NOMO-1 treated with DMSO at 0.1 percent for 48 hours (cell line): ENCODE results near the gene GPC3.
"Not testable (repeated sequence)": the region's sequence is repeated elsewhere in the genome, so short reads cannot be mapped to it uniquely, and the experiment has no call there.

Source experiments
- DNase-seq: peaks from one replicate; lab custom pipeline; 2025; ENCODE audit not compliant: unreplicated experiment; lab: John Stamatoyannopoulos, UW

GPC3 gene

GRCh38 chrX:133999031-133999705 is 13.8 kb upstream of the GPC3 start:
- DNase-seq = no peak

DNA sequence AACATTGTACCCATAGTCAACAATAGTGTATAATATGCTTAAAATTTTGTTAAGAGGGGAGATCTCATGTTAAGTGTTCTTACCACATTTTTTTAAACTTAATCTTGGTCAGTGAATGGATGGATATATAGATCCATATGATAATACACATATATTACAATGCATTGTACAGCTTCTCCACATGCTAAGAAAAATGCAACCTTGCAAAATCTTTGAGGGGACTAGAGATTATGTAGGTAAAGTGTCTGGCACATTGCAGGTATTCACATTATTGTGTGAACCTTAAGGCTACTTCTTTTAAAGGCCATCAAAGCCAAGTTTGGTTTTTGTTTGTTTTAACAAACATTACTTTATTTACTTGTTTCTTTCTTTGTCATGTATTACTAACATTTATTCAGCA is 10.4 kb upstream of the GPC3 start:
- no peak for DNase-seq

DNA sequence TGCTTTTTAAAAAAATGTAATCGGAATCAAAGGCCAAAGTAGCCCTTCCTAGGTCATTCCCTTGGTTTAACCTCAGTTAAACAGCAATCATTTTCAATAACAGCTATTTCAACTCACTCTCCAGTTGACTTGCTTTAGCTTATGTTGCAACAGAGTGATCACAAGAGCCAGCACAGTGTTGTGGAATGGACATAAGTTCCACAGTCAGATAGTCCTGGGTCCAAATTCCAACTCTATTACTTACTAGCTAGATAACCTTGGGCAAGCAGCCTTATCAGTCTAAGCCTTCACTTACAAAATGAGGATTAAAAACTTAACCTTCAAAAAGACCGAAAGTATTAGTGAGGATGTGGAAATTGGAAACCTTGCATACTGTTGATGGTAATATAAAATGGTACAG is 9.2 kb upstream of the GPC3 start:
- DNase-seq = no peak

GRCh38 chrX:133992882-133993281 is 7.5 kb upstream of the GPC3 start:
- DNase-seq = no peak

DNA sequence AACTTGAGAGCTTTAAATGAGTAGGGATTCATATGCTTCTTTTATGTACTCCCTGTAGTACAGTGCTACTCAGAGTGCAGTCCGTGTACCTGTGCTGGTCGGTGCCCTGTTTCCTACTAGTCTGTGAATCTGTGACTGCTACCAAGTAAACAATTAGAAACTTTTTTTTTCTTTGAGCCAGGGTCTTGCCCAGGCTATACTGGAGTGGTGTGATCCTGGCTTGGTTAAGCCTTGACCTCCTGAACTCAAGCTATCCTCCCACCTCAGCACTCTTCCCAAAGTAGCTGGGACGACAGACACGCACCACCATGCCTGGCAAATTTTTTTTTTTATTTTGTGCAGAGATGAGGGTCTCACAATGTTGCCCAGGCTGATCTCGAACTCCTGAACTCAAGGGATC is 6.4 kb upstream of the GPC3 start:
- DNase-seq = no peak

- not testable (repeated sequence) for DNase-seq
Observed at GRCh38 chrX:133991057-133991456, 5.7 kb upstream of the GPC3 start.

GRCh38 chrX:133989993-133990392 is 4.6 kb upstream of the GPC3 start:
- DNase-seq = no peak

- DNase-seq = no peak
Observed at GRCh38 chrX:133989490-133989889, 4.1 kb upstream of the GPC3 start.

GRCh38 chrX:133988010-133988409 is 2.6 kb upstream of the GPC3 start:
- DNase-seq = no peak

DNA sequence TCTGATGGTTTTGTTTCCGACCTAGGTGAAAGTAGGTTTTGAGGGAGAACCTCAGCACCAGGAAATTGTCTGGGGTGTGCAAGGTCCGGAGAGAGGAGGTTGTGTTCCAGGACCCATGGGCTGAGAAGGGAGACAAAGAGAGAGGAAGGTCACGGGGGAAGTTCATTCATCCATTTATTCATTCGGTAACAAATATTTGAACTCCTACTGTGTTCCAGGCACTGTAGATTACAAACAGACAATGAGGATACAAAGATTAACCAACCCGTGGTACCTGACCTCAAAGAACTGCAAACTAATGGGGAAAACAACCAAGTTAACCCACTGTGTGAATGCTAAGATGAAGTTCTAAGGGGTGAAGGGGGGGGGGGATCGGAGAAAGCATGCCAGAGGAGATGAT is 1.8 kb upstream of the GPC3 start:
- DNase-seq = no peak

GRCh38 chrX:133985967-133986683 is 731 bp upstream of the GPC3 start:
- no peak for DNase-seq

GRCh38 chrX:133984857-133985163 is 584 bp downstream of the GPC3 start:
- no peak for DNase-seq

DNA sequence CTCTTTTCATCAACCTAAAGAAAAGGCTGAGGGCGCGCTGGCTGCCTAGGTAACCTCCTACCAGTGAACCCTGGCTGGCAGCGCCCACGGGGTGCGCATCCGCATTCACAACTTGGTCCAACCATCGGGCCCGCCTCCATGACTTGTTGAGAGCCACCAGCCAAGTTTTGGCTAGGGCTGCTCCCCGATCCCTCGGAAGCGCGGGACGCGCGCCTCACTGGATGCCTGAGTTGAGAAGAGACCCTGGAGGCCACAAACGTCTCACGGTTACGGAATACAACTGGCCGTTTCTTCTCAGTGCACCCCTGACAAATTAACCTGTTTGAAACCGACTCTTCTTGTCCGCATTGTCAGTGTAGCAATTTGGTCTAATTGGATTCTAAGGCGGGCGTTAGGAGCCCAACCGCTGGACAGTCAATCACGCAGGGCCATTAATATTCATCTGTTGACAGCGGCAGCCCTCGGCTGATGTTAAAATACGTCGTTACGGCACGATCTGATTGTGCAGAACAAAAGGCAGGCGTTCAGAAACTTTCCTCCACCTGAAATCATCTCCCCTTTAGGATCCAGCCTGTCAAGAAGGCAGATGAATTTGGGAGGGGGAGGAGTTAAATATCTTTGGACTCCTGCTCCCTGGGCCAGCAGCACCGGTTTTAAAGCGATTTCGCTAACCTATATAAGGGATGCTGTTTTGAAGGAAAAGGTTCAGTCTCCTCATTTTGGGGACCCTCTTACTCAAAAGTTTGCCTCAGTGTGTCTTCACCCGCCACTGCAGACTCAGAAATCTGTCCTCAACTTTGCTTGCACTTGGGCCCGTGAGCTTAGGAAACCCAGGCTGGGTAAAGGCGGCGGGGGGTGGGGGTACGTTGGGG is 1.2 kb downstream of the GPC3 start:
- DNase-seq = no peak

DNA sequence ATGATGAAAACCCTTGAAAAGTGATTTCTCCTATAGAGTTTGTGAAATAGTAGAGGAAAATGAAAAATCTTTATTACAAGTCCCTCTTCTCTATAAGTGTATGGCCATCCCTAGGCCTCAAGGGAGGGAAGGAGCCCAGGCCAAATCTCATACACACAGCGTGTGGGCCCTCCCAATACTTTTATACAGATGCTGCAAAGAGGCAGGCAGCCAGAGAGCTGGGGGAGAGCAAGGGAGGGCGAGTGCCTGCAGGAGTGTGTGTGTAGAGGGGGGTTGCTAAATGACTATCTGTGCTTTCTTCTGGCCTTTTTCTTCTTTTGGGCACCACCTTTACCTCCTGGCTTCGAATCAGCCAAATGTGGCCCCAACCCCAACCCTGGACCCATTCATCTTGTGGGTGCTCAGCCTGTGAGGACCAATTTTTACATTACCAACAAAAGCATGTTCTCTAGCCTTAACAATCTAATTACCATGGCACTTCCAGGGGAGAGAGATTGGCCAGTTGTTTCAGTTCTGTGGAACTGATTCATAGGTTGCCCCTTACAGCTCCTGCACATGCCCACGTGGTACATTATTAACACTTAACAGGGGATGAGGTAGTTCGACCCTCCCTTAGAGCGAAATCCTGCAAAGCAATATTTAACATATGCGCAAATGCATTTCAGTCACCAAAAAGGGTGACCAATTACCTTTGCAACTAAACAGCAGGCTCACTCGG is 2.0 kb downstream of the GPC3 start:
- DNase-seq = no peak

DNA sequence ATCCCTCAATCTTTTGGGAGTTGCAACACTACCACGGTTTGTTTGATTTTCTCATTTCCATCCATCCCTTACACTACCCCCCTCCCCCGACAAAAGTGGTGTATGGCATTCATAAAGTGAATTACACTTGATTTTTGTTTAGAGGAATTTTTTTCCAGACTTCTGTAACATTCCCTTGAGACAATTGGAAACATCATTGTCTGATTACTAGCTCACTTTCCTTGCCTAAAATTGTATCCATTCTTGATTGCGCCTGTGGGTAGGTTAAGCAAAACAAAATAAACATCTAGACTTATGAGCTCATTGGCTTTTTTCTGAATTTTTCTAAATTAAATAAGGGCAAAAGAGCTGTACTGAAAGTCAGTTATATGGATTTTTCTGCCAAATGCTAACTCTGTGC is 3.5 kb downstream of the GPC3 start:
- DNase-seq = no peak

GRCh38 chrX:133980832-133981588 is 4.4 kb downstream of the GPC3 start:
- no peak for DNase-seq

GRCh38 chrX:133980406-133980805 is 5.0 kb downstream of the GPC3 start:
- no peak for DNase-seq

GRCh38 chrX:133979641-133980230 is 5.7 kb downstream of the GPC3 start:
- no peak for DNase-seq

- no peak for DNase-seq
Observed at GRCh38 chrX:133973704-133974103, 11.7 kb downstream of the GPC3 start.

DNA sequence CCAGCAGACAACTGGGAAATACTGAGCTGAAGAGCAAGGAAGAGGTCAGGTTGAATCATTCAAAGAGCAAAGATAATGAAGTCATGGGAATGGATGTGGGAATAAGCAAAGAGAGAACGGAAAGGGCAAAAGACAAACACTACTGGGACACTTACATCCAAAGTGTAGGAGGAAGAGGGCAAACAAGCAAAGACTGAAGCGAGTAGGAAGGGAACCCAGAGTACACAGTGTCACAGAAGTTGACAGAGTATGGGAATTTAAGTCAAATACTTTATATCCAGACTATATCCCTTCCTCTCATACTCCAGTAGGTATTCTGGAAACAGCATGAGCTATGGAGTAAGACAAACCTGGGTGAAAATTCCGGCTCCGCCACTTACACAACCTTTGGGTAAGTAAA is 12.5 kb downstream of the GPC3 start:
- no peak for DNase-seq
